IPS-NIHi7 (cell line): Measurements from ENCODE around the gene ZNF697.

Experiments
- DNase-seq: peaks from one replicate; pipeline ENCODE4 v3.0.0; 2012; ENCODE audit warnings: mixed read lengths; ENCODE audit errors: extremely low spot score

Gene ZNF697

DNA sequence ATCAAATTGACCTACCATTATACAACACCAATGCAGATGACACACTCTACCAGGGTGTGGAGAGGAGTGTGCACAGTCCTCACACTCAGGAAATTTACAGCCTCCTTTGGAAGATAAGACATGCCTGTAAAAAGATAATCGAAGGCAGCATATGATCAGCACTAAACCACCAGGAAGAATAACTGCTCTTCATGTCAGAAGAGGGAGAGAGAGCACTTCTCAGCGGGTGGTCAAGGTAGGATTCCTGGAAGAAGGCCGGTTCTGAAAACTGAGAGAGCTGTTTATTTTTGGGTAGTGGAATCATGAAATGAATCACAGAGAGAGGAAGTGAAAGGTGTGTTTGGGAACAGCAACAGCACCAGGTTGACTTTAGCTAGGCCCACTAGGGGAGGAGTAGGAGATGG lies 14.0 kb upstream of the ZNF697 start:
- DNase-seq = no peak

DNA sequence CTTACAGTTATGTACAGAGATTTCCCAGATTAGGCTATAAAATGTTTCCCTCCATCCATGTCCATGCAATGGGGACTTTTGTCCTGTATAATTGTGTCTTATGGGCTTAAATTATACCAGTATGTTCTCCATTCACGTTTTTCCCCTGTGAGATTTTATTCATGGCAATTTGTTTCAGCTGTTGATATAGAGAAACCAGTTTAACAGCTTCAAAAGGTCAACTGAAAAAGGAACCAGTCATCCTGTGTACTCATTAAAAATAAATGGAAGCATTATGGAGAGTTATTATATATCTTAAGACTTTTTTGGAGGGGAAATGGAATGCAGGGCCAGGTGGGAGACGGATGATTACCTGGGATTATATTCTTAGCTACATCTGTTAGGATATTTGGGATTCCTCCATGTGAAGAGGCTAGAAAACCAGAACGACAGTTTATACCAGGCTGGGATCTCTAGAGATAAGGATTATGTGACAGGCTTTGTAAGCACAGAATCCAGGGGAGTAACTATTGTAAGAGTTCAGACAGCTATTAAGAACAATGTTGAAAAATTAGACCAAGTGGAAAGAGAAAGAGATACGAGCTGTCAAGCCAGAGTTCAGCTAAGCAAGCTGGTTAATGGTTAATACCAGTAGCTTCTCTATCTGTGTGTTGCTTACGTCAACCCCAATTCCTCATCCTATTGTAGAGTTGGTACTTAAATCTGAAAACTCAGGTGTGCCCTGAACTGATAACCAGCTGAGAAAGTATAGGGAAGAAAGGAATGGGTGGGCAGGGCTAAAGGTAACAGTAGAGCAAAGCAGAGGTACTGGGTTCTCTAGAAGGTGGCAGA lies 12.4 kb upstream of the ZNF697 start:
- DNase-seq = no peak

DNA sequence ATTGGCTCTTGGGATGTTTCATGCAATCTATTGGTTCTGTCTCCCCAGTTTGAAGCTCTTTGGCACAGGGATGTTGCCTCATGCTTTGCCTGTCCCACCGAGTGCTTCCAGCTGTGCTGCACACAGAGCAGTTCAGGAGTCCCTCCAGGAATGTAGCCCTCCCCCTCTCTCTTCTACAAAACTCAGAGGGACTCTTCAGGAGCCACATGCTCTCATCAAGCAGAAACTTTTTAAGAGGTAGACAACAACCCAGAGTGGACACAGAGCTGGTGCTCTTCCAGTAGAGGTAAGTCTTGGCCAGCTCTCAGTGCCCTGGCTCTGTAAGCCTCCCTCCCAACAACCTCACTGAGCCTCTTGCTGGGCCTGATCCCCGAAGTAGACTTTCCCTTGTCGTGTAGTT lies 11.6 kb upstream of the ZNF697 start:
- DNase-seq = peak; percentile 36

DNA sequence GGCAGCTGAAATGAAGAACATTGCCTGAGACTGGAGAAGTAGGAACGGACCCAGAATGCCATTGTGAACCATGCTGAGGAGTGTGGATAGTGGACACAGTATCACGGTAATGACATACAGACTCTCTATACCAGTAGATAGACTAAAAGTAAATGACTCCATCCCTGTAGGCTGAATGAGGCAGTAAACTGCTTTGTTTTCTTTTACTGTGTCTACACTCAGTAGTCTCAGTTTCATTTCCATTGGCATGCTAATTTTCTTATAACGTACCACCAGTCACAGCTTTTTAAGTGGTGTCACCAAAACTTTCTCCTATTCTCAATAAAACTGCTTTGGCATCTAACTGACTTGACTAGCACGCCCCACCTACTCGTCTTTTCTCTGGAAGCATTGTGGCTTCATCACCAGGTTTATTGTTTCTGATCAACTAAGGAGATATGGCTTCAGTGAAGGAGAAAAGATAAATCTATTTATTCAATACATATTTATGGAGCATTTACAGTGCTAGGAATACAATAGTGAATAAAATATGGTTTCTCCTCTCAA lies 8.4 kb upstream of the ZNF697 start:
- no peak for DNase-seq

DNA sequence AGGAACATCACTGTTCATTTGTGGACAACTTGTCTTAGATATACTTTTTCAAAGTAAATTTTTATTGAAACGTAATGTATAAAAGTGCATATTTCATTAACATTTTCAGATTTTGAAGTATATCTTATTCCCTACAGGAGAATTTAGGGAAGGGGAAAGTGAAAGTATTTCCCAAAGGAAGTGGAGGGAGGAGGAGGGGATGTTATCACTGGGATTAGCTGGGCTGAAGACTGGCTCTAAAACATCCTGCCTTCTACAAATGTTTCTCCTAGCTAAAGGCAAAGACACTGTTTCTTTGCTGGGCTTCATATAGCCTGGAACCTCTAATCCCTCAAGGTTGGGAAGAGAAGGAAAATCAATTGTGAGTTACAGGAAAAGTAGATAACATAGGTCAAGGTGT lies 7.1 kb upstream of the ZNF697 start:
- DNase-seq = no peak

DNA sequence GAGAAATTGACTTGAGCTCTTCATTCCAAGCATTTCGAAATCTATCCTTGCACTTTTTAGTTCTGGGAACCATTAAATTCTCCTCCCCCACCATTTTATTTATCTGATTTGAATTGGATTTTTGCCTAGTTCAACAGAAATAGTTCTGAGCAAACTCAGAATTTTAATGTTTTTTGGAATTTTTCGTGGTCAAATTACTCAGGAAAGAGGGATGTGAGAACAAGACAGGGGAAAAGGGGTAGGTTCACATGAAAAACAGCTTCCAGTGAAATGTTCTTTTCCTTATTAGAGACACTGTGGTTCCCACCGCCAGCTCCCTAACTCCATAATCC lies 5.7 kb upstream of the ZNF697 start:
- no peak for DNase-seq

DNA sequence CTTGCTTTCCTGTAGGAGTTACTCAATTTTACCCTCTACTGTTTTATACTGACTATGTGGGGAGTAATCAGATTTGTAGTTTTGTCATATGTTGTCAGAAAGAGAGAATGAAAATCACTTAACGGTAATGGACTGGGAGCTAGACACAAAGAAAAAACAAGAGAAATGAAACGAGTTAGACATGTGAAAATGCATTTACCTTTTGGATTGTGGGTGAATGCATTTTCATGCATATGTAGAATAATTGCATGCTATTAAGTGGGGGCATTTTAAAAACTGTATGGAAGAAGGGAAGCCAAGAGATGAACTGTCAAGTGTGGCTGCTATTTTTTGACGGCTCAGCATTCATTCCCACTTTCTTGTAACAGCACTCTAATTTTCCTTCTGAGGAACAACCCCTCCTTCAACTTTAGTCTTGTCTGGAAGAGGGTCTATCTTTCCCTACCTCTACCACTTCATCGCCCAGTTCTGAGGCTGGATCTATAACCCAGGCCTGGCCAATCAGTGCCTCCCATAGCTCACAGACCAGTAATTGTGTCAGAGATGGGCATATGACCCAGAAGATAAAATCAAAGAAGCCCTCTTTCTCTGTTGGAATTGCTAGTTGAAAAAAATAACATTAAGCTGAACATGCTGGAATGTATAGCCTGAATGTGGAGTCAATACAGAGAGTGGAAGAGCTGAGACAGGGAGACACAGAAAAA lies 5.2 kb upstream of the ZNF697 start:
- no peak for DNase-seq

DNA sequence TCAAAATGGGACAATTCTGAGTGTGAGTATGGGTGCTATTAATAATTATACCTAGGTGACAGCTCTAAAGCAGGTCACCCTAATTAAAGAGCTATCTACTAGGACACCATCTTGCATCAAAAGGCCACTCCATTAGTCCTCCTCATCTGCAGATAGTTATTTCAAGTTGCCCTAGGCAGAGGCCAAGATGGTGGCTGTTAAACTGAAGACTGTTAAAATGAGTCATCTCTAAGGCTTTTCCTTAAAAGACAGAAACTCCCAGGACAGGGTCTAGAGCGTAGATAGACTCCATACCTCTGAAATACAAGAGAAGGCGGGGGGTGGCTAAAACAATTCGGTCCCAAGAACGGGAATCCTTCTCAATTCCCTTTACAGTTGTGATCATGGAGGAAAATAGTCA lies 4.5 kb upstream of the ZNF697 start:
- no peak for DNase-seq

DNA sequence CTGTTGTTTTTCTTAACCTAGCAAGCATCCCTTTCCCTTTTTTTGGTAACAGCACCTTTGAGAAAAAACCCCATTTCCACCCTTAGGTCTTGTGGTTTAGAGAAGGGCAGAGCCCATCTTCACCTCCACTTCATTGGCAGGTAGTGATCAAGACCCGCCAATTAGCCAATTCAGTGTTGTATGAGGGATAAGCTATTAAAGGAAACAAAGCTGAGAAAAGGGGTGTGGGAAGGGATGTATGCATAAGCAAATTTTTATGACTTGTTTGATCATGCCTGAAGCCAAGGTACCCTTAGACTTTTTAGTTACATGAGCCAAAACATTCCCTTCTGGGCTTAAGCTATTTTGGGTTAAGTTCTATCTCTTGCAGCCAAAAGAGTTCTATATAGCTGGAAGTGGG lies 3.6 kb upstream of the ZNF697 start:
- no peak for DNase-seq

DNA sequence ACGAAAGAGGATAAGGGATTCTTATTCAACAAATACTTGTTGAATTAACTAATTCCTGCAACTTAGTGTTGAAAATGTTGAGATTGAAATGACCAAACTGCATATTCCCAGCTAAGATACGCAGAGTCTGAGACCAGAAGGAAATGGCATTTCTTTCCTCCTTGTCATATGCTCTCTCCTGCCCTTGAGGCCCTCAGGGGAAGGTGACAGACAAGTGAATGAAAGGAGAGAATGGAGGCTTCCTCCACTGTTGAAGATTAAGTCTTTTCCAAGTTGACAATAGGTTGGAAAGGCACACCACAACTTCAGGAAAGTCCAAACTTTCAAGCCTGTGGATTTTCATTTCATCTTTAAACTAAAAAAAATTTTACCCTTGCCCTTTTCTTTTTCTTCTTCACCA lies 3.1 kb upstream of the ZNF697 start:
- no peak for DNase-seq

DNA sequence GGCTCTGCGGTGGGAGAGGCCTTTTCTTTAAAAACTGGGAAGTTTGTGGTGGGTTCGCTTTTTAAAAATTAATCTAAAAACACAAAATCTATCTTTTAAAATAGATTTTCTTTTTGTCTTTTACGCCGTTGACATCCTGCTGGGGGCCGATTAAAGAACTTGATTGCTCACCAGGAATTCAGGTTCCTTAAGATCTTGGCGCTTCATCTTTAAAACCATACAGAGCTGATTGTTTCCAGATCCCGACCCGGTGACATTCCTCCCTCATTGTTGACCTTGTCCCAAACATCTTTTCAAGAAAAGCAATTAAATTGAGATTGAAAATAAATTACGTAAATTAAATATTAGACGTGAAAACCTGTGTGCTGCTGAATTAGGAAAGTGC lies 546 bp upstream of the ZNF697 start:
- DNase-seq = no peak

DNA sequence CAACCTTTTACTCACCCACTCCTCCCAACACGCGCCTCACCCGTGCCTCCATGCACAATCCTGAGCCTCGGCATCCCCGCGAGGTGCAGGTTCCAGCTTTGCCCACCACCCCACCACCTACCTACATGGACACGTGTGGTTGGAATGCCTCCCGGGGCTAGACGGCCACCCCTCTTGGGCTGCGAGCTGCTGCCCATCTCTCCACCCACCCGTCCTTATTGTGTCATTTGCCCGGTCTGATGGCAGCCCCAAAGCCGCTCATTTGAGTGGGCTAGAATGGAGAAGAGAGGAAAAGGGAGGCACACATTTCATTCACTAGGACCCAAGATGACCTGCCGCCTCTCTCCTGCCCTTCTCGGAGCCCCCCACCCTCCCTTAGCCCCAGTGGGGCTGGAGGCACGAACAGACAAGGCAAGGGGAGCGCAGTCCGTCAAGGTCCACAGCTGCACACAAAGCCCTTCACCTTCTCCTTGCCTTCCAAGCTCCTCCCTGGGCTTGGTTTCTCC lies 785 bp downstream of the ZNF697 start:
- DNase-seq = no peak

DNA sequence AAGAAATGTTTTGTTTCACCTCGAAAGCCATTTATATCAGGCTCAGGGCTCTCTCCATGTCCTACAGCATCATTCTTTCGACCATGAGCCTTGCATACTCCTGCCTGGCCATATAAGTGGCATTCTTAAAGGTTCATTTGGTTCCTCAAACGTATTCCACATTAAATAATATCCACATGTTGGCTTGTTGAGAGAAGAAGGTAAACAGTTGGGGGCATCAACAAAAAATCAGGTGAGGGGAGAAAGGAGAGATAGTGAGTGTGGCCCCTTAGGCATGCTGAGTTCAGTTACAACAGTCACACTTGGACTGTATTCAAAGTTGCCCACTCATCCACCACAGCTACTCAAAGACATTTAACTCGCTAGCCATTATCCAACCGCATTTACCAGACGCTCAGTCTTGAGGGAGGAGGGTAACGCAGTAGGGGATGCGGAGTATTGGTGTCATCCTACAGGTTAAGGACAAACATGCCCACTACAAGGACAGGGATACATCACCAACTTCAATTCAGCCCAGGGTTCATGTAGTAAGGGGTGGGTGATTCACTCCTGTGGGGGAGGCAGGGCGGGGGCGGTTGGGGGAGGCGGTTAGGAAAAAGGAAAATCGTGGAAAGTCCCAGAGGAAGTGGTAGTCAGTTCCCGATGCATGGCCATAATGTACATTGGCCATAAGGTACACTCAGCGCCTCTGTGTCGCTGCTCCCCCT lies 1.4 kb downstream of the ZNF697 start:
- peak; percentile 27 for DNase-seq

DNA sequence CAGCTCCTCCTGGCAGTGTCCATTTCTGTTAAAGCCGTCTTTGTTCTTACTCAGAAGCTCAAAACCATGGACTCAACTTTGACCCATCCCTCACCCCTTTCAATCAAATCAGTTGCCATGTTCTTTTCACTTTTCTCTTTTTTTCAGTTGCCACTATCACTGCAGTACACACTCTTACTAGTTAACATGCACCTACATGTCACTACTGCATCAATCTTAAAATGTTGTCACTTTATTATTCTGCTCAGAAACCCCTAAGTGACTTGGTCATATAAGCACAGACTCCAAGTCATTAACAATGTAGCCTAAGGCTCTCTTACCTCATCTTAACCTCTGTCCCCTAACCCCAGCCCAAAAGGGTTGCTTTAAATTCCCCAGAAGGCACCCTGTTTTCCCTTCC lies 9.0 kb downstream of the ZNF697 start:
- no peak for DNase-seq

DNA sequence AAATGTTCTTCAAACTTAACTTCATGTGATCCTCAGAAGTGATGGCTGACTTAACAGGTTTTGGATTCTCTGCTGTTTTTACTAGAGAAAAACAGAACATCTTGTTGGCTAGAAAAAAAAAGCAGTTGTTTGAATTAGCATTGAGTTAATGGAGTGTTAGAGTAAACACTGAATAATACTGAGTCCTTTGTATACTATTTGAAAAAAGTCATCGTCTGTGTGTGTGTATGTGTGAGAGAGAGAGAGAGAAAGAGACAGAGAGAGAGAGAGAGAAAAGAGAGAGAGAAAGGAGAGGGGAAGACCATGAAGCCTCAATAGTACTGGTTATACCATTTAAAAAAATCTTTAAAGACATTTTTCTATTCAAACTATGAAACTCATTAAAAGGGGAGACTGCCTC lies 10.4 kb downstream of the ZNF697 start:
- DNase-seq = no peak

DNA sequence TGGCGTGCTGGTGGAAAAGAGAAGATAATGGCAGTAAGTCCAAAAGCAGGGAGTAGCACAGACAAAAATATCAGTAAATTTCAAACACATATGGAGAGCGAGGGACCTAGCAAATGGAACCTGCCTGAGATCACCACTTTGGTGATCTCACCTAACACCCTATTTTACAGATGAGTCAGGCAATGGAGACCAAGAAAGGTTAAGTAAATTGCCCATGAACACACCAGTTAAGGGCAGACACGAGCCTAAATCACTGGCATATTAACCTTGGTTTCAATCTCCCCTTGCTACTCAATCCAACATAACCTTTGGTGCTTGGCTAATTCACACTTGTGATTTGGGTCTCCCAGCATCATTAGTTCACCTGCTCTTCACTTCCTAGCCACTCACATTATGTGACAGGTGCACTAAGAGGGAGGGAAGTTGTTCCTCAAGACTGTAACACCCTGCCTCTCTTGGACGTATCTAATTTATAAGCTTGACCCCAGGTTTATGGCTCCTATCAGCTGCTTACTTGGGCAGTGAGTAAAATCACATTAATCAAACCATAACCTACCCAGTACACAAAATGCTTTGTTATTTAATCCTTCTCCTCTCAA lies 11.5 kb downstream of the ZNF697 start:
- no peak for DNase-seq

DNA sequence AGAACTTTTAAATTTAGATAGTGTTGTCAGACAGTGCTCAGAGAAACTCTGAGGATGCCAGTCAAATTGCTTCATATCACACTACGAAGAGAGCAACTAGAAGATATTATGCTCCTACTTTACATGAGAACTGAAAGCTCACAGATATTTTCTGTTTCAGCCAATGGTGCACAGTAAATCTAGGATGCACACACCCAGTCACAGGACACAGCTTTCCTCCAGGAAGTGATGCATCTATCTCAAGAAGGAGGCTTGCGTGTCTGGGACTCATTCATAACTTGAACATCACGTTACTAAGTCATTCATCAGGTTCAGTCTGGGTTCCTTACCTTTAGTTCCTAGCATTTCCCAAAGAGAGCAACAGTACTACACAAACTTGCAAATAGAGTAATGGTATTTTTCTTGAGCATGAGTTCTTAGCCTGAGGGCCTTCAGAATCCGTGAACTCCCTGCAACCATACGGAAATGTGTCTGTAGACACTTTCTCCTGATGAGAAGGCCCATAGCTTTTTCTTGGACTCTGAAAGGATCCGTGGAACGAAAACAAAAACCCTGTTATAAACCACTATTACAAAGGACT lies 12.2 kb downstream of the ZNF697 start:
- DNase-seq = no peak

DNA sequence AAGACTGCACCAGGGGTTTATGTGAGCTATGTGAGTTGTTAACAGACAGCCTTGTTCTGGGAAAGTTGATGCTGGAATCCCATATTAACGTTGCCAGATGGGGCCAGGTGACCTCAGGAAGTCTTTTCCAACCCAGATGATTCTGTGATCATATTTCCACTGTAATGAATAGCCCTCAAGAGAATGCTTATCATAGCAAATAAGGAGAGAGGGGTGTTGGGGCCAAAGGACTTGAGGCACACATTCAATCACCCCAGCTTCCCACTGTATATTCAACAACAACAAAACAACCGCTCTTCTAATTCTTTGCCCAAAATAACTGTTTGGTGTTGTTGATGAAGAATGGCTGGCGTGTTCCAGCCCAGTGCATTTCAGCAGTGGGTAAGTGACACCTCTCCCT lies 14.1 kb downstream of the ZNF697 start:
- no peak for DNase-seq

DNA sequence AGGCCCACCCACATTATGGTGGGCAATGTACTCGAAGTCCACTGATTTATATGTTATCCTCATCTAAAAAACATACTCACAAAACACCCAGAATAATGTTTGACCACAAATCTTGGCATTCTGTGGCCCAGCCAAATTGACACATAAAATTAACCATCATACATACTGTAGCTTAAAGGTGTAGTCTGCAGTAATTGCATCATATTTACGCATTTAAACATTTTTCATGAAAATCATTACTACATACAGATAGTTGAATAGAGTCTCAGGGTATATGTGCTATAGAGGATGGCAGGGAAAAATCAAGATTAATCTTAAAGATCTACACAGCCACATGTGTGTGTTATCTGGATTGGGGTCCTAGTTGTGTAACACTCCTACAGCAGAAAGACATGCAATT lies 14.5 kb downstream of the ZNF697 start:
- DNase-seq = no peak

DNA sequence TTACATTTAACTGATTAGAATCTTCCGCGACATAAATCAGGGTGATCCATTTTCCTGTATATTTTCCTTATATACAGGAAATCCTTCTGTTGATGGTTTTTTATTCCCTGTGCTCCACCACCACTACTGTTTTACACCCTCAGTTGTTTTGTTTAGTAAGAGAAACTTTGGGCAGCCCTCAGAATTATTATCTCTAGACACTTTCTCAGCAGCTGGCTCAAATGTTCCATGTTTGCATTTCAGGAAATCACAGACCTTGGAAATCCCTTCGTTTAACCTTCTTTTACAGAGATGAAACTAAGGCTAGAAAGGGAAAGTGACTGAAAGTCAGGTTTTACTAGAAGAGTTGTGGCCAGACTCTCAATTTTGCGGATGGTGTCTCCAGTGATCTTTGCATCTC lies 15.2 kb downstream of the ZNF697 start:
- DNase-seq = no peak

DNA sequence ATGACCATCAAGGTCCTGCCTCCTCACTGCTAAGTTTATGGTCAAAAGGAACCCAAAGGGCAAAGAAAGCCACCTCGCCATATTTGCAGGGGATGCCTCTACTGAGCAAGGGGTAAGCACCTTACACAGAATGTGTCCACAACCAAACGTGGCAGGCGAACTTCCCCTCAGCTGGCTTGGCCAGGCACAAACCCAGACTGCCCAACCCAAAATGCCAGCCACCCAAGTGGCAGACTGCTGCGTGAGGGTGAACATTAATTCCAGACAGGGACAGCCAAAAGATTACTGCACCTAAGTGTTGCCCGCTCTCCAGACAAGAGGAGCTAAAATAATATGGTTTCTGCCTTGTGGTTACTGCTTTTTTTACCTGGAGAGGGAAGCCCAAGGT lies 16.0 kb downstream of the ZNF697 start:
- DNase-seq = no peak
